ENCODE data around the gene TINCR. TPM values are rescaled to one million over a fixed set of nuclear protein-coding genes. Genes with fewer than 3 reads are reported as not detected.

The TINCR gene
- total RNA-seq, 1 experiment from 2014 or later, result not detected

- DNase-seq (ENCODE audit: low read depth), result no peak
These were observed 53.8 kb downstream of the TINCR start for GRCh38 chr19:5514001-5514400.

- DNase-seq (ENCODE audit: low read depth), result no peak
These were observed 55.0 kb downstream of the TINCR start for GRCh38 chr19:5512715-5513114.

Other genes with a start within 250 kb of the TINCR start
- gene PTPRS, start 227.1 kb downstream of the TINCR start, total RNA-seq (2014; rRNA removed), result 53.2 and 63.0 TPM in 2 replicates
- gene ZNRF4, start 112.5 kb downstream of the TINCR start, total RNA-seq (2014; rRNA removed), result not detected in 2 replicates
- gene SAFB2, start 54.8 kb upstream of the TINCR start, total RNA-seq (2014; rRNA removed), result 17.6 and 23.2 TPM in 2 replicates
- 21.2 and 45.7 TPM in 2 replicates for gene SAFB, start 55.1 kb upstream of the TINCR start, total RNA-seq (2014; rRNA removed)
- gene MICOS13, start 112.6 kb upstream of the TINCR start, total RNA-seq (2014; rRNA removed), result 48.8 and 52.1 TPM in 2 replicates
- gene HSD11B1L, start 113.1 kb upstream of the TINCR start, total RNA-seq (2014; rRNA removed), result 22.4 and 24.7 TPM in 2 replicates
- gene RPL36, start 122.3 kb upstream of the TINCR start, total RNA-seq (2014; rRNA removed), result 795 and 866 TPM in 2 replicates
- gene LONP1, start 152.2 kb upstream of the TINCR start, total RNA-seq (2014; rRNA removed), result 71.2 and 83.6 TPM in 2 replicates
- not detected in 2 replicates for gene CATSPERD, start 152.7 kb upstream of the TINCR start, total RNA-seq (2014; rRNA removed)
- gene PRR22, start 216.8 kb upstream of the TINCR start, total RNA-seq (2014; rRNA removed), result 2.0 and 2.9 TPM in 2 replicates
- gene DUS3L, start 223.2 kb upstream of the TINCR start, total RNA-seq (2014; rRNA removed), result 44.6 and 47.6 TPM in 2 replicates
- gene NRTN, start 237.1 kb upstream of the TINCR start, total RNA-seq (2014; rRNA removed), result not detected in 2 replicates

All from LHCN-M2 (cell line).